Fibroblast of skin of left quadriceps (primary cell): ENCODE data around the gene FCHSD2.
A peak's percentile ranks its signal among the peaks of the same experiment; 100 is the strongest.
"Not testable (repeated sequence)": the region's sequence is repeated elsewhere in the genome, so short reads cannot be mapped to it uniquely, and the experiment has no call there.

Experiments used
- DNase-seq, 2 experiments: peaks; one replicate each; pipeline ENCODE4 v3.0.0-alpha.2; 2013; ENCODE audit warnings: low read depth in 2 of 2

The FCHSD2 gene

GRCh38 chr11:73011126-73011817 lies 130.8 kb downstream of the FCHSD2 start:
- no peak for DNase-seq

- no peak for DNase-seq
These were observed 132.1 kb downstream of the FCHSD2 start for GRCh38 chr11:73009972-73010371.

GRCh38 chr11:73004088-73004487 lies 138.0 kb downstream of the FCHSD2 start:
- no peak for DNase-seq

GRCh38 chr11:73003088-73003487 lies 139.0 kb downstream of the FCHSD2 start:
- no peak for DNase-seq

GRCh38 chr11:73002214-73002613 lies 139.9 kb downstream of the FCHSD2 start:
- DNase-seq = no peak

- peak; percentile 16 to 23 for DNase-seq
These were observed 140.5 kb downstream of the FCHSD2 start for GRCh38 chr11:73001615-73002014.

GRCh38 chr11:72998676-72999075 lies 143.4 kb downstream of the FCHSD2 start:
- DNase-seq = no peak

GRCh38 chr11:72996959-72997358 lies 145.2 kb downstream of the FCHSD2 start:
- no peak for DNase-seq

GRCh38 chr11:72989727-72990126 lies 152.4 kb downstream of the FCHSD2 start:
- DNase-seq = no peak

GRCh38 chr11:72988821-72989220 lies 153.3 kb downstream of the FCHSD2 start:
- no peak for DNase-seq

GRCh38 chr11:72985645-72986044 lies 156.5 kb downstream of the FCHSD2 start:
- no peak for DNase-seq

- DNase-seq = no peak
These were observed 157.6 kb downstream of the FCHSD2 start for GRCh38 chr11:72984453-72985077.

- DNase-seq = no peak
These were observed 158.6 kb downstream of the FCHSD2 start for GRCh38 chr11:72983560-72983959.

- no peak for DNase-seq
These were observed 160.0 kb downstream of the FCHSD2 start for GRCh38 chr11:72981971-72982685.

- no peak for DNase-seq
These were observed 161.0 kb downstream of the FCHSD2 start for GRCh38 chr11:72981080-72981479.

- DNase-seq = not testable (repeated sequence)
These were observed 164.3 kb downstream of the FCHSD2 start for GRCh38 chr11:72977782-72978181.

GRCh38 chr11:72976522-72976892 lies 165.6 kb downstream of the FCHSD2 start:
- not testable (repeated sequence) for DNase-seq

- DNase-seq = peak; percentile 89 to 91
These were observed 166.2 kb downstream of the FCHSD2 start for GRCh38 chr11:72975778-72976521.

- DNase-seq = no peak
These were observed 167.5 kb downstream of the FCHSD2 start for GRCh38 chr11:72974487-72975205.

- DNase-seq = peak; percentile 70 to 71
These were observed 169.5 kb downstream of the FCHSD2 start for GRCh38 chr11:72972496-72973128.
